Dedifferentiated amniotic fluid mesenchymal stem cell (primary cell): ENCODE results near the gene L1CAM.

ENCODE experiments used
- DNase-seq: peaks from one replicate; pipeline ENCODE4 v3.0.0-alpha.2; 2016; ENCODE audit errors: extremely low spot score

L1CAM gene

GRCh38 chrX:153922932-153923857, 37.2 kb upstream of the L1CAM start:
- DNase-seq: no peak

- DNase-seq: no peak
Observed at GRCh38 chrX:153921511-153922446, 35.8 kb upstream of the L1CAM start.

GRCh38 chrX:153921070-153921469, 35.1 kb upstream of the L1CAM start:
- no peak for DNase-seq

GRCh38 chrX:153920546-153920945, 34.6 kb upstream of the L1CAM start:
- DNase-seq: no peak

- no peak for DNase-seq
Observed at GRCh38 chrX:153919281-153919680, 33.3 kb upstream of the L1CAM start.

GRCh38 chrX:153917869-153918268, 31.9 kb upstream of the L1CAM start:
- DNase-seq: no peak

- DNase-seq: no peak
Observed at GRCh38 chrX:153913701-153914100, 27.7 kb upstream of the L1CAM start.

GRCh38 chrX:153913211-153913610, 27.2 kb upstream of the L1CAM start:
- DNase-seq: no peak

GRCh38 chrX:153911798-153912197, 25.8 kb upstream of the L1CAM start:
- DNase-seq: no peak

- DNase-seq: no peak
Observed at GRCh38 chrX:153910446-153910845, 24.5 kb upstream of the L1CAM start.

- no peak for DNase-seq
Observed at GRCh38 chrX:153909980-153910360, 24.0 kb upstream of the L1CAM start.

GRCh38 chrX:153909024-153909979, 23.3 kb upstream of the L1CAM start:
- DNase-seq: no peak

GRCh38 chrX:153908219-153908860, 22.4 kb upstream of the L1CAM start:
- DNase-seq: no peak

- no peak for DNase-seq
Observed at GRCh38 chrX:153907456-153907855, 21.5 kb upstream of the L1CAM start.

GRCh38 chrX:153906126-153906917, 20.3 kb upstream of the L1CAM start:
- no peak for DNase-seq

GRCh38 chrX:153905481-153906095, 19.6 kb upstream of the L1CAM start:
- no peak for DNase-seq

GRCh38 chrX:153903991-153904957, 18.3 kb upstream of the L1CAM start, which contains the start of gene AVPR2:
Gene AVPR2 (plus strand): TSS chrX:153904673. CDS start chrX:153905146, 473 bp downstream.
- DNase-seq: no peak

GRCh38 chrX:153903238-153903980, 17.4 kb upstream of the L1CAM start:
- no peak for DNase-seq
